ENCODE measurements around the gene PIPOX. TPM values are rescaled to one million over a fixed set of nuclear protein-coding genes. Genes with fewer than 3 reads are reported as not detected.

The PIPOX gene
- total and polyA plus RNA-seq, 9 of the 15 experiments (the other 6 are each of a cell fraction or from before 2014, with no cell fraction given) = 0.15 to 2.2 (median 0.58) TPM; not detected in 2

DNA sequence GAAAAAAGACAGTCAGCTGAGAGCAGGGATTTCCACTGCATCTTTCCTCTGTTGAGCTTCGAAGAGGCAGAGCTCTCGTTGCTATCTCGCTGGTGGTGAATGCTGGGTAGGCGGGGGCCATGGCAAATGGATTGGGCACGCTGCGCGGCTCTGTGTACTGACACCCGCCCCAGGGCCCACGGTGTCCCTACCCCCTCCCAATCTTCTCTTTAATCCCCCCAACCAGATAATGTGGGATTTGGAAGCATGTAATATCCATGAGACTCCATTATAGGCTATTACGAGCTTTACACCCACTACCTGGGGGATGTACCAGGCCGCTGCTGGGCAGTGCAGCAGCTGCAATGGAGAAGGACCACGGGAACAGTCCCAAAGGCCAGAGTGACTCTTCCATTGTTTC lies 8.3 kb downstream of the PIPOX start:
- no peak for DNase-seq (ENCODE audit: extremely low read depth in 1 of 4, low spot score in 3 of 4)
- POLR2A ChIA-PET = interaction anchor here (0.6 to 0.9 kb wide), 5 partner anchors 12 to 484 kb away, joined by 3 to 4 read pairs (median 3); no protein-coding TSS in a partner anchor
- no peak for TF ChIP-seq FOXA1 (IDR thresholded peaks at IDR 0.05; ENCODE audit: borderline replicate concordance)
- no peak for TF ChIP-seq MEF2D (tag; conservative IDR thresholded peaks at IDR 0.05; ENCODE audit: low read depth)
- TF ChIP-seq, protein P1, sequence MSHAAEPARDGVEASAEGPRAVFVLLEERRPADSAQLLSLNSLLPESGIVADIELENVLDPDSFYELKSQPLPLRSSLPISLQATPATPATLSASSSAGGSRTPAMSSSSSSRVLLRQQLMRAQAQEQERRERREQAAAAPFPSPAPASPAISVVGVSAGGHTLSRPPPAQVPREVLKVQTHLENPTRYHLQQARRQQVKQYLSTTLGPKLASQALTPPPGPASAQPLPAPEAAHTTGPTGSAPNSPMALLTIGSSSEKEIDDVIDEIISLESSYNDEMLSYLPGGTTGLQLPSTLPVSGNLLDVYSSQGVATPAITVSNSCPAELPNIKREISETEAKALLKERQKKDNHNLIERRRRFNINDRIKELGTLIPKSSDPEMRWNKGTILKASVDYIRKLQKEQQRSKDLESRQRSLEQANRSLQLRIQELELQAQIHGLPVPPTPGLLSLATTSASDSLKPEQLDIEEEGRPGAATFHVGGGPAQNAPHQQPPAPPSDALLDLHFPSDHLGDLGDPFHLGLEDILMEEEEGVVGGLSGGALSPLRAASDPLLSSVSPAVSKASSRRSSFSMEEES (CRISPR knock-in tag; IDR thresholded peaks at IDR 0.05) = no peak
- TF ChIP-seq MAFG (tag; conservative IDR thresholded peaks at IDR 0.05) = no peak
- TF ChIP-seq NFIX (CRISPR knock-in tag; IDR thresholded peaks at IDR 0.05; ENCODE audit: low read depth) = no peak
- TF ChIP-seq ZNF280B (CRISPR knock-in tag; IDR thresholded peaks at IDR 0.05) = no peak
- no peak for TF ChIP-seq GATAD2A (IDR thresholded peaks at IDR 0.05)
- TF ChIP-seq MAFK (IDR thresholded peaks at IDR 0.05; ENCODE audit: low read length) = no peak
- no peak for TF ChIP-seq BRCA1 (IDR thresholded peaks at IDR 0.05)
- no peak for TF ChIP-seq BRCA1 (CRISPR knock-in tag; IDR thresholded peaks at IDR 0.05)
- TF ChIP-seq RNF2 (IDR thresholded peaks at IDR 0.05) = no peak
- no peak for TF ChIP-seq EP400 (IDR thresholded peaks at IDR 0.05)
- TF ChIP-seq GTF2E2 (tag; IDR thresholded peaks at IDR 0.05) = no peak
- TF ChIP-seq RBM39 (optimal IDR thresholded peaks at IDR 0.05; ENCODE audit: low read depth, low read length) = no peak
- TF ChIP-seq, protein P2, sequence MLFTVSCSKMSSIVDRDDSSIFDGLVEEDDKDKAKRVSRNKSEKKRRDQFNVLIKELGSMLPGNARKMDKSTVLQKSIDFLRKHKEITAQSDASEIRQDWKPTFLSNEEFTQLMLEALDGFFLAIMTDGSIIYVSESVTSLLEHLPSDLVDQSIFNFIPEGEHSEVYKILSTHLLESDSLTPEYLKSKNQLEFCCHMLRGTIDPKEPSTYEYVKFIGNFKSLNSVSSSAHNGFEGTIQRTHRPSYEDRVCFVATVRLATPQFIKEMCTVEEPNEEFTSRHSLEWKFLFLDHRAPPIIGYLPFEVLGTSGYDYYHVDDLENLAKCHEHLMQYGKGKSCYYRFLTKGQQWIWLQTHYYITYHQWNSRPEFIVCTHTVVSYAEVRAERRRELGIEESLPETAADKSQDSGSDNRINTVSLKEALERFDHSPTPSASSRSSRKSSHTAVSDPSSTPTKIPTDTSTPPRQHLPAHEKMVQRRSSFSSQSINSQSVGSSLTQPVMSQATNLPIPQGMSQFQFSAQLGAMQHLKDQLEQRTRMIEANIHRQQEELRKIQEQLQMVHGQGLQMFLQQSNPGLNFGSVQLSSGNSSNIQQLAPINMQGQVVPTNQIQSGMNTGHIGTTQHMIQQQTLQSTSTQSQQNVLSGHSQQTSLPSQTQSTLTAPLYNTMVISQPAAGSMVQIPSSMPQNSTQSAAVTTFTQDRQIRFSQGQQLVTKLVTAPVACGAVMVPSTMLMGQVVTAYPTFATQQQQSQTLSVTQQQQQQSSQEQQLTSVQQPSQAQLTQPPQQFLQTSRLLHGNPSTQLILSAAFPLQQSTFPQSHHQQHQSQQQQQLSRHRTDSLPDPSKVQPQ (CRISPR knock-in tag; IDR thresholded peaks at IDR 0.05; ENCODE audit: borderline replicate concordance) = no peak
- no peak for TF ChIP-seq MXI1 (IDR thresholded peaks at IDR 0.05; ENCODE audit: low read depth, low read length)
- TF ChIP-seq, protein P3, sequence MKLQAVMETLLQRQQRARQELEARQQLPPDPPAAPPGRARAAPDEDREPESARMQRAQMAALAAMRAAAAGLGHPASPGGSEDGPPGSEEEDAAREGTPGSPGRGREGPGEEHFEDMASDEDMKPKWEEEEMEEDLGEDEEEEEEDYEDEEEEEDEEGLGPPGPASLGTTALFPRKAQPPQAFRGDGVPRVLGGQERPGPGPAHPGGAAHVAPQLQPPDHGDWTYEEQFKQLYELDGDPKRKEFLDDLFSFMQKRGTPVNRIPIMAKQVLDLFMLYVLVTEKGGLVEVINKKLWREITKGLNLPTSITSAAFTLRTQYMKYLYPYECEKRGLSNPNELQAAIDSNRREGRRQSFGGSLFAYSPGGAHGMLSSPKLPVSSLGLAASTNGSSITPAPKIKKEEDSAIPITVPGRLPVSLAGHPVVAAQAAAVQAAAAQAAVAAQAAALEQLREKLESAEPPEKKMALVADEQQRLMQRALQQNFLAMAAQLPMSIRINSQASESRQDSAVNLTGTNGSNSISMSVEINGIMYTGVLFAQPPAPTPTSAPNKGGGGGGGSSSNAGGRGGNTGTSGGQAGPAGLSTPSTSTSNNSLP (IDR thresholded peaks at IDR 0.05; ENCODE audit: borderline replicate concordance, low read depth, low read length) = no peak
- TF ChIP-seq ZKSCAN8 (CRISPR knock-in tag; IDR thresholded peaks at IDR 0.05) = no peak
- peaks cover 71 to 81% of the 10 kb centered on the region in 2 experiments for H3K27me3 ChIP-seq (ENCODE audit: control insufficient read depth in 2 of 2, insufficient read depth in 2 of 2, low read length in 2 of 2)
- no TSS peak for BruUV-seq (replicated peaks)
- H3K9ac ChIP-seq (ENCODE audit: insufficient read depth in 1 of 2, low read depth in 2 of 2, low read length in 2 of 2) = no peak overlapping the region
- peaks cover 15% of the 10 kb centered on the region for H4K20me1 ChIP-seq (replicated peaks; ENCODE audit: control insufficient read depth, insufficient read depth, low read length)
- H3K4me3 ChIP-seq = no peak overlapping the region
- in situ Hi-C loops (cut with MboI) = no loop called here
- intact Hi-C loops (cut with micrococcal nuclease) = no loop called here
- CTCF ChIA-PET (ENCODE audit: low intra/inter-chr PET ratio) = no interaction called here
- no peaks in the 10 kb centered on the region for H3K36me3 ChIP-seq (ENCODE audit: control insufficient read depth, insufficient read depth, low read length)
- no peak overlapping the region for H3K27ac ChIP-seq (ENCODE audit: extremely low read depth, low read depth, low read length)
- no peaks in the 10 kb centered on the region for H3K79me2 ChIP-seq (ENCODE audit: control insufficient read depth, insufficient read depth, low read length)
- 2% methylated on average over 11 of the region's 12 CpGs for WGBS (ENCODE audit: insufficient coverage, low coverage, missing lambda C conversion rate)
- no peak for FAIRE-seq
- H3K9me1 ChIP-seq (ENCODE audit: control insufficient read depth, insufficient read depth, low read length) = no peaks in the 10 kb centered on the region
- no peaks in the 10 kb centered on the region; a peak in 1 of 5 replicates for H3K4me1 ChIP-seq (replicated peaks in 1 of 2; ENCODE audit: control insufficient read depth in 2 of 2, insufficient read depth in 2 of 2, low read length in 2 of 2)
- no peaks in the 10 kb centered on the region for H3K9me3 ChIP-seq (replicated peaks; ENCODE audit: control insufficient read depth, insufficient read depth, low read depth, low read length)
- ATAC-seq = no peak
- no peak overlapping the region for H2AFZ ChIP-seq (ENCODE audit: low read depth, low read length)
- H3K4me2 ChIP-seq (ENCODE audit: insufficient read depth, low read length) = no peak overlapping the region

Data from K562 (cell line).